H1 (cell line): ENCODE data around the gene THADA. TPM values are rescaled to one million over a fixed set of nuclear protein-coding genes. Genes with fewer than 3 reads are reported as not detected.
"Not testable (repeated sequence)": the region's sequence is repeated elsewhere in the genome, so short reads cannot be mapped to it uniquely, and the experiment has no call there.

Experiments
- CTCF ChIA-PET: fragments of 300-600 bp; sonication (Branson Sonifier 250); formaldehyde crosslinking; loops from one replicate; lab custom pipeline; 2021; ENCODE audit not compliant: partially characterized antibody; lab: Charles Lee
- POLR2A ChIA-PET: fragments of 300-600 bp; sonication (Branson Sonifier 250); formaldehyde crosslinking; loops from one replicate; lab custom pipeline; 2021; ENCODE audit warnings: inconsistent platforms; ENCODE audit not compliant: partially characterized antibody; lab: Charles Lee
- DNase-seq, 2 experiments: peaks; one replicate each; pipeline versions ENCODE4 v3.0.0 to v3.0.0-alpha.2; 2010 to 2022; ENCODE audit warnings: low spot score in 2 of 2, low read depth in 1 of 2, mixed read lengths in 1 of 2
- FAIRE-seq: peaks from 2 replicates; lab custom pipeline; 2011; peaks lifted over from hg19 to GRCh38; lab: Jason Lieb, UNC
- H2AFZ ChIP-seq: 2 replicates; pipeline ENCODE4 v1.8.1; 2012; ENCODE audit warnings: low read length, inconsistent platforms
- H2AK5ac ChIP-seq: 2 replicates; pipeline ENCODE4 v1.6.1; 2013; ENCODE audit warnings: low read depth, low read length
- H2BK120ac ChIP-seq: replicated peaks from 2 replicates; pipeline ENCODE3; 2013; ENCODE audit warnings: low read depth, low read length, inconsistent platforms
- H2BK12ac ChIP-seq: 2 replicates; pipeline ENCODE4 v1.6.1; 2013; ENCODE audit warnings: low read depth, low read length
- H2BK15ac ChIP-seq: 2 replicates; pipeline ENCODE4 v1.6.1; 2013; ENCODE audit warnings: low read length
- H2BK20ac ChIP-seq: 2 replicates; pipeline ENCODE4 v1.6.1; 2013; ENCODE audit warnings: low read length
- H2BK5ac ChIP-seq: 2 replicates; pipeline ENCODE4 v1.6.1; 2013; ENCODE audit warnings: low read depth, low read length
- H3K14ac ChIP-seq: 2 replicates; pipeline ENCODE4 v1.6.1; 2013; ENCODE audit warnings: inconsistent platforms; ENCODE audit not compliant: insufficient read length
- H3K18ac ChIP-seq: 2 replicates; pipeline ENCODE4 v1.6.1; 2013; ENCODE audit warnings: low read length; ENCODE audit errors: extremely low read depth
- H3K23ac ChIP-seq: 2 replicates; pipeline ENCODE4 v1.6.1; 2013; ENCODE audit warnings: inconsistent platforms; ENCODE audit not compliant: insufficient read length
- H3K23me2 ChIP-seq: 2 replicates; pipeline ENCODE4 v1.6.1; 2013; ENCODE audit warnings: low read depth, low read length
- H3K27ac ChIP-seq: 2 replicates; pipeline ENCODE4 v1.6.1; 2011; ENCODE audit warnings: low read depth, low read length, inconsistent platforms
- H3K27me3 ChIP-seq, 4 experiments: replicated peaks in 1 of 4; 1 replicate in 1 of 4; 2 replicates in 3 of 4; pipeline versions ENCODE4 v1.6.1 to v1.8.1; 2011 to 2013; ENCODE audit warnings: low read length in 3 of 4, mild to moderate bottlenecking in 3 of 4, inconsistent platforms in 2 of 4, mixed read lengths in 2 of 4, moderate library complexity in 1 of 4; ENCODE audit not compliant: control insufficient read depth in 3 of 4, insufficient read depth in 3 of 4; ENCODE audit errors: extremely low read depth in 1 of 4
- H3K36me3 ChIP-seq, 4 experiments: 2 replicates each; pipeline versions ENCODE4 v1.6.1 to v1.8.1; 2011 to 2013; ENCODE audit warnings: mild to moderate bottlenecking in 4 of 4, low read length in 3 of 4, moderate library complexity in 2 of 4, control low read depth in 1 of 4, inconsistent platforms in 1 of 4; ENCODE audit not compliant: insufficient read depth in 4 of 4, control insufficient read depth in 2 of 4
- H3K4ac ChIP-seq: replicated peaks from 2 replicates; pipeline ENCODE3; 2013; ENCODE audit warnings: low read length, low read depth, mixed read lengths, inconsistent platforms; ENCODE audit not compliant: insufficient read length
- H3K4me1 ChIP-seq, 4 experiments: replicated peaks in 1 of 4; 1 replicate in 1 of 4; 2 replicates in 3 of 4; pipeline versions ENCODE4 v1.6.1 to v1.8.1; 2011 to 2013; ENCODE audit warnings: low read length in 3 of 4, inconsistent platforms in 2 of 4, mixed read lengths in 1 of 4; ENCODE audit not compliant: insufficient read depth in 4 of 4, control insufficient read depth in 3 of 4
- H3K4me2 ChIP-seq, 2 experiments: 2 replicates each; pipeline versions ENCODE4 v1.6.1 to v1.8.1; 2011 to 2013; ENCODE audit warnings: low read depth in 2 of 2, low read length in 2 of 2, control low read depth in 1 of 2, inconsistent platforms in 1 of 2, mild to moderate bottlenecking in 1 of 2; ENCODE audit not compliant: insufficient read depth in 1 of 2
- H3K4me3 ChIP-seq, 4 experiments: fragments of 200-600, 300-600 bp in 1 of 4; sonication (generic), shearing (Covaris generic), sonication (Bioruptor Twin) in 1 of 4; 2 replicates each; pipeline versions ENCODE4 v1.5.1 to v1.8.1; 2011 to 2016; ENCODE audit warnings: low read length in 4 of 4, low read depth in 3 of 4, control low read depth in 2 of 4, inconsistent platforms in 2 of 4, mild to moderate bottlenecking in 2 of 4, mixed read lengths in 1 of 4, moderate library complexity in 1 of 4; ENCODE audit not compliant: insufficient read depth in 2 of 4; ENCODE audit errors: extremely low read depth in 1 of 4
- H3K56ac ChIP-seq: replicated peaks from 2 replicates; pipeline ENCODE3; 2013; ENCODE audit warnings: low read depth, mild to moderate bottlenecking, mixed read lengths, low read length, inconsistent platforms; ENCODE audit not compliant: insufficient read length
- H3K79me1 ChIP-seq: 2 replicates; pipeline ENCODE4 v1.6.1; 2013; ENCODE audit warnings: low read depth, low read length, control low read depth
- H3K79me2 ChIP-seq, 2 experiments: 2 replicates each; pipeline versions ENCODE4 v1.6.1 to v1.8.1; 2012 to 2013; ENCODE audit warnings: low read length in 2 of 2, mild to moderate bottlenecking in 2 of 2, inconsistent platforms in 1 of 2; ENCODE audit not compliant: insufficient read depth in 2 of 2, control insufficient read depth in 1 of 2
- H3K9ac ChIP-seq, 4 experiments: replicated peaks in 1 of 4; 1 replicate in 1 of 4; 2 replicates in 3 of 4; pipeline versions ENCODE4 v1.6.1 to v1.8.1; 2011 to 2013; ENCODE audit warnings: low read depth in 3 of 4, low read length in 3 of 4, control low read depth in 2 of 4, mild to moderate bottlenecking in 2 of 4, moderate library complexity in 2 of 4, inconsistent platforms in 1 of 4; ENCODE audit errors: extremely low read depth in 1 of 4
- H3K9me3 ChIP-seq, 2 experiments: 2 replicates each; pipeline versions ENCODE4 v1.6.1 to v1.8.1; 2012 to 2013; ENCODE audit warnings: mild to moderate bottlenecking in 2 of 2, moderate library complexity in 2 of 2, control low read depth in 1 of 2, inconsistent platforms in 1 of 2, low read depth in 1 of 2, low read length in 1 of 2, mixed read lengths in 1 of 2; ENCODE audit not compliant: insufficient read depth in 2 of 2
- H4K20me1 ChIP-seq, 2 experiments: replicated peaks in 1 of 2; 2 replicates each; pipeline versions ENCODE3 to v1.8.1; 2011 to 2013; ENCODE audit warnings: inconsistent platforms in 2 of 2, low read length in 2 of 2, mild to moderate bottlenecking in 1 of 2; ENCODE audit not compliant: insufficient read depth in 2 of 2, control insufficient read depth in 1 of 2
- H4K5ac ChIP-seq: 2 replicates; pipeline ENCODE4 v1.6.1; 2013; ENCODE audit warnings: low read length, low read depth, mixed read lengths, inconsistent platforms; ENCODE audit not compliant: insufficient read length
- H4K8ac ChIP-seq: 2 replicates; pipeline ENCODE4 v1.8.0; 2013; ENCODE audit warnings: mild to moderate bottlenecking, moderate library complexity, low read length, inconsistent platforms; ENCODE audit not compliant: insufficient read depth; ENCODE audit errors: extremely low read depth
- H4K91ac ChIP-seq: replicated peaks from 2 replicates; pipeline ENCODE3; 2013; ENCODE audit warnings: low read length, mixed read lengths, inconsistent platforms; ENCODE audit not compliant: insufficient read length
- WGBS, 2 experiments: shearing (Covaris generic) in 1 of 2; methylation state at CpG; one replicate each; pipeline versions ENCODE4 v1.1.6 to v1.1.7; 2013 to 2015; ENCODE audit warnings: low lambda C conversion rate in 2 of 2, mixed read lengths in 2 of 2, inconsistent platforms in 1 of 2, low coverage in 1 of 2, missing lambda C conversion rate in 1 of 2; ENCODE audit not compliant: insufficient replicate concordance in 2 of 2, insufficient coverage in 1 of 2, insufficient read length in 1 of 2; ENCODE audit errors: extremely low coverage in 1 of 2, missing lambda C conversion rate in 1 of 2; 5-methylcytosine and 5-hydroxymethylcytosine counted together
- polyA plus RNA-seq, 7 experiments: library from polyadenylated mRNA; depleted of rRNA in 3 of 7; stranded (reverse) in 5 of 7; unstranded in 2 of 7; fragments of >200 nt in 5 of 7; fragments of 200-250 nt in 2 of 7; gene quantifications; 1 replicate in 5 of 7; 2 replicates in 1 of 7; 4 replicates in 1 of 7; pipeline versions ENCODE4 v1.2.1 to v1.2.3, GENCODE V29; 2011 to 2013; ENCODE audit warnings: missing spikeins in 2 of 7, mixed read lengths in 2 of 7
- total RNA-seq: library from RNA; stranded (reverse); fragmentation: NEBNext Ultra II Directional; extraction: Animal tissue kit (Norgen Biotek cat#: 25700); gene quantifications from 2 replicates; pipeline ENCODE4 v1.2.1, GENCODE V29; 2021

Gene THADA
- total and polyA plus RNA-seq, 2 of the 8 experiments (the other 6 are each of a cell fraction or from before 2014, with no cell fraction given), result 22.4 to 26.8 TPM

DNA sequence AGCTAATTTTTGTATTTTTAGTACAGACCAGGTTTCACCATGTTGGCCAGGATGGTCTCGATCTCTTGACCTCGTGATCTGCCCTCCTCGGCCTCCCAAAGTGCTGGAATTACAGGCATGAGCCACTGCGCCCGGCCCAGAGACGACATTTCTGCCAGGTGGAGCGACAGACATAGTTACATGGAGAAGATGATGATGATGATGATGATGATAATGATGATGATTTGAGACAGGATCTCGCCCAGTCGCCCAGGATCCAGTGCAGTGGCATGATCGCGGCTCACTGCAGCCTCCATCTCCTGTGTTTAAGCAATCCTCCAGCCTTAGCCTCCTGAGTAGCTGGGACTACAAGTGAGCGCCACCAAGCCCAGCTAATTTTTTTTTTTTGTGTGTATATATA, 40.3 kb upstream of the THADA start:
- H3K36me3 ChIP-seq, POLR2A ChIA-PET, DNase-seq, H3K27me3 ChIP-seq, H3K27ac ChIP-seq, H3K14ac ChIP-seq, H2BK20ac ChIP-seq, H4K8ac ChIP-seq, H4K20me1 ChIP-seq, H2BK15ac ChIP-seq, H3K23ac ChIP-seq, H3K79me2 ChIP-seq, FAIRE-seq, H4K91ac ChIP-seq, H3K9ac ChIP-seq, H3K56ac ChIP-seq, H2BK120ac ChIP-seq, H3K79me1 ChIP-seq, H3K4ac ChIP-seq, H3K18ac ChIP-seq, H2BK12ac ChIP-seq, H2BK5ac ChIP-seq, H3K4me3 ChIP-seq, H4K5ac ChIP-seq, H2AFZ ChIP-seq, H3K9me3 ChIP-seq, H2AK5ac ChIP-seq: not testable (repeated sequence)
- H3K23me2 ChIP-seq, result peaks cover 12% of the 10 kb centered on the region
- WGBS, 2 experiments, result 89% methylated on average over 12 of the region's 12 CpGs; no CpG with 5 or more reads in 1 of the 2 experiments
- peak overlapping the region in 1 of 2 experiments; percentile 99; a peak in 1 of 4 replicates for H3K4me2 ChIP-seq
- H3K4me1 ChIP-seq, result peaks cover 0 to 13% (median under 1%) of the 10 kb centered on the region in 4 experiments; a peak in 4 of 7 replicates
- CTCF ChIA-PET, result interaction anchor here (0.6 to 3.0 kb wide), 7 partner anchors 10 to 999 kb away, joined by 3 to 11 read pairs (median 4); no protein-coding TSS in a partner anchor
